Adrenal gland (tissue), 5 donors: ENCODE data around the gene SYNE2.

Source experiments
- POLR2A ChIP-seq, 2 donors: fragments of 450-650 bp; IDR thresholded peaks; one replicate each; pipeline ENCODE4 v1.6.1; 2017; ENCODE audit warnings: antibody characterized with exemption in 2 of 2, mild to moderate bottlenecking in 2 of 2, moderate library complexity in 1 of 2
- TF ChIP-seq, protein P1 (sequence below), 6 experiments: fragments of 450-650 bp in 4 of 6; fragments of 200-600 bp in 2 of 6; sonication (generic) in 1 of 6; IDR thresholded peaks; 1 replicate in 5 of 6; 2 replicates in 1 of 6; pipeline versions ENCODE4 v1.5.1 to v1.8.0; 2016 to 2021; ENCODE audit warnings: antibody characterized with exemption in 6 of 6, mild to moderate bottlenecking in 2 of 6, moderate library complexity in 1 of 6
- donor health status: DM: no; HTN: no; CAD: no.

DNA sequence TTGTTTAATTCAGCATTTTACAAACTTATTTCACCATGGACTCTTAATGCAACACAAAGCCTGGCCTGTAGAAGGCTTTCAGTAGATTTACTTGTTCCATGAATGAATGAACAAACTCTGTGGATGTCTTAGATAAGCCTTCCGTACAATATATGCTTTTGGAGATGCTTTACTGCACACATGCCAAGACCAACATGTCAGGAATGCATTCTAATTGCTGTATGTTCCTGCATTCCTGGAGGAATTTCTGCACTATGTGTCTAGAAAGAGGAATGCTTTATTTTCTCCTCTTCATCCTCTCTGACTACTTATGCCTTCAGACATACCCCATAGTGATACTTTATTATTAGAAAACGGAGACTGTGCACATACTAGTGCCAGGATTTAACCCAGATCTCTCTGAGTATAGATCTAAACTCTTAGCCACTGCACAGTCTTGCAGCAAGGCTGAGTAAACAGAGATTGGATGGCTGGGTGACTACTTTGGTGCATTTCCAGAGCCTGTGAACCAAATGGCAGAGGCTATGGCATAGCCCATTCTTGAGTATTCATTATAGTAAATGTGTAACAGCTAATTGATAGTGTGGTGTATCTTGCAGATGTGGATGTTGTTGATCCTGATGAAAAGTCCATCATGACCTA, 108.2 kb downstream of the SYNE2 start:
- TF ChIP-seq, protein P1, sequence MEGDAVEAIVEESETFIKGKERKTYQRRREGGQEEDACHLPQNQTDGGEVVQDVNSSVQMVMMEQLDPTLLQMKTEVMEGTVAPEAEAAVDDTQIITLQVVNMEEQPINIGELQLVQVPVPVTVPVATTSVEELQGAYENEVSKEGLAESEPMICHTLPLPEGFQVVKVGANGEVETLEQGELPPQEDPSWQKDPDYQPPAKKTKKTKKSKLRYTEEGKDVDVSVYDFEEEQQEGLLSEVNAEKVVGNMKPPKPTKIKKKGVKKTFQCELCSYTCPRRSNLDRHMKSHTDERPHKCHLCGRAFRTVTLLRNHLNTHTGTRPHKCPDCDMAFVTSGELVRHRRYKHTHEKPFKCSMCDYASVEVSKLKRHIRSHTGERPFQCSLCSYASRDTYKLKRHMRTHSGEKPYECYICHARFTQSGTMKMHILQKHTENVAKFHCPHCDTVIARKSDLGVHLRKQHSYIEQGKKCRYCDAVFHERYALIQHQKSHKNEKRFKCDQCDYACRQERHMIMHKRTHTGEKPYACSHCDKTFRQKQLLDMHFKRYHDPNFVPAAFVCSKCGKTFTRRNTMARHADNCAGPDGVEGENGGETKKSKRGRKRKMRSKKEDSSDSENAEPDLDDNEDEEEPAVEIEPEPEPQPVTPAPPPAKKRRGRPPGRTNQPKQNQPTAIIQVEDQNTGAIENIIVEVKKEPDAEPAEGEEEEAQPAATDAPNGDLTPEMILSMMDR (IDR thresholded peaks at IDR 0.05): no peak
- TF ChIP-seq POLR2A (IDR thresholded peaks at IDR 0.05): no peak
